CD4-positive, alpha-beta T cell (primary cell): Measurements from ENCODE around the gene UBE2I. TPM values are rescaled to one million over a fixed set of nuclear protein-coding genes. Genes with fewer than 3 reads are reported as not detected.

Experiments used
- ATAC-seq: fragments of 200-7000 bp; cut with Tn5 transposase; one replicate; pipeline ENCODE4 v1.10.0; 2022; ENCODE audit warnings: mild to moderate bottlenecking; ENCODE audit not compliant: poor library complexity
- CTCF ChIA-PET: fragments of 350-600 bp; sonication (Branson Sonifier 250); formaldehyde crosslinking; loops from one replicate; lab custom pipeline; 2021; ENCODE audit warnings: antibody characterized with exemption, inconsistent platforms; lab: Charles Lee
- POLR2A ChIA-PET: fragments of 350-600 bp; sonication (Branson Sonifier 250); formaldehyde crosslinking; loops from one replicate; lab custom pipeline; 2021; ENCODE audit warnings: antibody characterized with exemption, inconsistent platforms; lab: Charles Lee
- DNase-seq, 14 experiments: peaks; one replicate each; pipeline ENCODE4 v3.0.0-alpha.2; 2013 to 2020; ENCODE audit warnings: mixed read lengths in 2 of 14
- H3K27ac ChIP-seq, 2 donors: one replicate each; pipeline versions ENCODE4 v1.5.1 to v1.7.0; 2013; ENCODE audit warnings: low read length in 2 of 2, low read depth in 1 of 2, mild to moderate bottlenecking in 1 of 2
- H3K27me3 ChIP-seq, 2 experiments: 1 replicate in 1 of 2; 2 replicates in 1 of 2; pipeline versions ENCODE4 v1.6.1 to v1.7.0; 2013; ENCODE audit warnings: low read length in 2 of 2, control low read depth in 1 of 2, mild to moderate bottlenecking in 1 of 2, moderate library complexity in 1 of 2; ENCODE audit not compliant: insufficient read depth in 2 of 2, control insufficient read depth in 1 of 2
- H3K36me3 ChIP-seq: one replicate; pipeline ENCODE4 v1.6.1; 2013; ENCODE audit warnings: low read length, control low read depth; ENCODE audit not compliant: insufficient read depth
- H3K4me1 ChIP-seq: one replicate; pipeline ENCODE4 v1.6.1; 2013; ENCODE audit warnings: low read length, control low read depth; ENCODE audit not compliant: insufficient read depth
- H3K4me3 ChIP-seq: one replicate; pipeline ENCODE4 v1.5.1; 2013; ENCODE audit warnings: mild to moderate bottlenecking, low read length, moderate library complexity
- H3K9me3 ChIP-seq, 2 experiments: 1 replicate in 1 of 2; 2 replicates in 1 of 2; pipeline versions ENCODE4 v1.6.1 to v1.7.0; 2013; ENCODE audit warnings: low read length in 2 of 2, mild to moderate bottlenecking in 2 of 2, control low read depth in 1 of 2, moderate library complexity in 1 of 2; ENCODE audit not compliant: control insufficient read depth in 1 of 2, insufficient read depth in 1 of 2
- H3K27ac Mint-ChIP-seq: one replicate; pipeline ENCODE4 v1.8.0; 2020; ENCODE audit warnings: mixed read lengths
- H3K27me3 Mint-ChIP-seq: one replicate; pipeline ENCODE4 v1.8.0; 2021; ENCODE audit warnings: mixed read lengths
- H3K36me3 Mint-ChIP-seq: one replicate; pipeline ENCODE4 v1.8.0; 2021; ENCODE audit warnings: low read depth, mixed read lengths
- H3K4me1 Mint-ChIP-seq: one replicate; pipeline ENCODE4 v1.8.0; 2021; ENCODE audit warnings: low read depth, mixed read lengths
- H3K4me3 Mint-ChIP-seq: one replicate; pipeline ENCODE4 v1.8.0; 2020; ENCODE audit warnings: mild to moderate bottlenecking, mixed read lengths
- H3K9me3 Mint-ChIP-seq: one replicate; pipeline ENCODE4 v1.8.0; 2020; ENCODE audit warnings: mixed read lengths
- intact Hi-C, 2 experiments: fragments of 100-400 bp; cut with DNase I in 1 of 2; cut with micrococcal nuclease in 1 of 2; formaldehyde crosslinking; loops; one replicate each; pipeline versions ENCODE4 v1.15.1 to v1.9.0; 2023 to 2025; cut with DNase I, micrococcal nuclease
- total RNA-seq, 174 experiments: library from RNA in 2 of 174; stranded (reverse) in 2 of 174; gene quantifications; one replicate each; pipeline ENCODE4 v1.2.3 and lab custom pipeline; 2021 to 2026
- TF ChIP-seq, protein P1 (sequence below): fragments of 200-600 bp; IDR thresholded peaks from one replicate; pipeline ENCODE4 v1.8.0; 2022; ENCODE audit warnings: antibody characterized with exemption, mild to moderate bottlenecking

Gene UBE2I
- total RNA-seq, 2 experiments from 2014 or later, result 247 to 252 TPM

- DNase-seq (no peak), ATAC-seq (no peak)
- no peaks in the 10 kb centered on the region for H3K9me3 Mint-ChIP-seq
- no peak overlapping the region for H3K27ac ChIP-seq
- intact Hi-C loops, result no loop called here
- H3K4me3 Mint-ChIP-seq, result no peak overlapping the region
- H3K4me1 Mint-ChIP-seq, result peaks cover 12% of the 10 kb centered on the region
- H3K36me3 Mint-ChIP-seq, result no peaks in the 10 kb centered on the region
- peak overlapping the region; percentile 28 for H3K4me3 ChIP-seq
- CTCF ChIA-PET, result interaction anchor here (2.0 kb wide), 1 partner anchor 9 kb away, joined by 5 read pairs; no protein-coding TSS in a partner anchor
- no peaks in the 10 kb centered on the region for H3K36me3 ChIP-seq
- peaks cover 47% of the 10 kb centered on the region for H3K4me1 ChIP-seq
- TF ChIP-seq, protein P1, sequence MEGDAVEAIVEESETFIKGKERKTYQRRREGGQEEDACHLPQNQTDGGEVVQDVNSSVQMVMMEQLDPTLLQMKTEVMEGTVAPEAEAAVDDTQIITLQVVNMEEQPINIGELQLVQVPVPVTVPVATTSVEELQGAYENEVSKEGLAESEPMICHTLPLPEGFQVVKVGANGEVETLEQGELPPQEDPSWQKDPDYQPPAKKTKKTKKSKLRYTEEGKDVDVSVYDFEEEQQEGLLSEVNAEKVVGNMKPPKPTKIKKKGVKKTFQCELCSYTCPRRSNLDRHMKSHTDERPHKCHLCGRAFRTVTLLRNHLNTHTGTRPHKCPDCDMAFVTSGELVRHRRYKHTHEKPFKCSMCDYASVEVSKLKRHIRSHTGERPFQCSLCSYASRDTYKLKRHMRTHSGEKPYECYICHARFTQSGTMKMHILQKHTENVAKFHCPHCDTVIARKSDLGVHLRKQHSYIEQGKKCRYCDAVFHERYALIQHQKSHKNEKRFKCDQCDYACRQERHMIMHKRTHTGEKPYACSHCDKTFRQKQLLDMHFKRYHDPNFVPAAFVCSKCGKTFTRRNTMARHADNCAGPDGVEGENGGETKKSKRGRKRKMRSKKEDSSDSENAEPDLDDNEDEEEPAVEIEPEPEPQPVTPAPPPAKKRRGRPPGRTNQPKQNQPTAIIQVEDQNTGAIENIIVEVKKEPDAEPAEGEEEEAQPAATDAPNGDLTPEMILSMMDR, result no peak
- POLR2A ChIA-PET, result no interaction called here
- H3K27ac Mint-ChIP-seq, result no peak overlapping the region
- peaks cover 21% of the 10 kb centered on the region for H3K27me3 Mint-ChIP-seq
- peaks cover 31 to 44% of the 10 kb centered on the region in 2 experiments for H3K27me3 ChIP-seq
- peaks cover 0 to 39% of the 10 kb centered on the region in 2 experiments for H3K9me3 ChIP-seq
These were observed 24.6 kb downstream of the UBE2I start for GRCh38 chr16:1333854-1334700.

DNA sequence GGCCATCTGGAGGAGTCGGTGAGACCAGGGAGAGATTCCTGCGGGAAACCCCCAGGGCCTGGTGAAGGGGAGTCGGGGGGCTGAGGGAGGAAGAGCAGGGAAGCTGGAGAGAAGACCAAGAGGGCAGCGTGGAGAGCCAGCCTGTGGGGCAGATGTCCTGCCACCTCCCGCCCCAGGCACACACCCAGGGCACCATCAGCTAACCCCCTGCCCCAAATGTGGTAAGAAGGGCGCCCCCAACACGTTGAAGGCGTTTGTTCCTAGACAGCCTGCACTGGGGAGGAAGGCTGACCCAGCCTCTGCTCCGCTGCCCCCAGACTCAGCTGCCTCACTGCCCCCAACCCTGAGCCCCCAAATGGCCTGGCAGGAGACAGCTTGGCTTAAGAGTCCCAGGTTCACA is 25.3 kb downstream of the UBE2I start:
- peaks cover 31 to 44% of the 10 kb centered on the region in 2 experiments for H3K27me3 ChIP-seq
- no peaks in the 10 kb centered on the region for H3K36me3 ChIP-seq
- H3K27ac Mint-ChIP-seq, result no peak overlapping the region
- peaks cover 47% of the 10 kb centered on the region for H3K4me1 ChIP-seq
- peaks cover 0 to 38% of the 10 kb centered on the region in 2 experiments for H3K9me3 ChIP-seq
- ChIA-PET POLR2A (no interaction called here), CTCF (no interaction called here)
- H3K36me3 Mint-ChIP-seq, result no peaks in the 10 kb centered on the region
- H3K4me1 Mint-ChIP-seq, result peaks cover 12% of the 10 kb centered on the region
- H3K27ac ChIP-seq, result no peak overlapping the region
- H3K9me3 Mint-ChIP-seq, result no peaks in the 10 kb centered on the region
- intact Hi-C loops, result no loop called here
- H3K4me3 Mint-ChIP-seq, result peak overlapping the region; percentile 15
- peaks cover 21% of the 10 kb centered on the region for H3K27me3 Mint-ChIP-seq
- TF ChIP-seq, protein P1, result no peak
- no peak for DNase-seq
- peak overlapping the region; percentile 28 for H3K4me3 ChIP-seq
- no peak for ATAC-seq

GRCh38 chr16:1335211-1335971 is 26.0 kb downstream of the UBE2I start:
- Mint-ChIP-seq H3K27ac (no peak overlapping the region), H3K4me3 (peak overlapping the region; percentile 15), H3K9me3 (no peaks in the 10 kb centered on the region), H3K27me3 (peaks cover 21% of the 10 kb centered on the region), H3K4me1 (peaks cover 12% of the 10 kb centered on the region), H3K36me3 (no peaks in the 10 kb centered on the region)
- TF ChIP-seq, protein P1, result no peak
- Histone ChIP-seq H3K9me3 (peaks cover 0 to 31% of the 10 kb centered on the region in 2 experiments), H3K27me3 (peaks cover 29 to 44% of the 10 kb centered on the region in 2 experiments), H3K27ac (no peak overlapping the region), H3K4me1 (peaks cover 47% of the 10 kb centered on the region), H3K36me3 (no peaks in the 10 kb centered on the region), H3K4me3 (no peak overlapping the region)
- ATAC-seq, result no peak
- CTCF ChIA-PET, result no interaction called here
- no peak for DNase-seq
- POLR2A ChIA-PET, result no interaction called here
- intact Hi-C loops, result no loop called here
